GM21381 (cell line): ENCODE results near the gene RCE1.
A peak's percentile ranks its signal among the peaks of the same experiment; 100 is the strongest.

Experiments used
- ATAC-seq: cut with Tn5 transposase; IDR thresholded peaks from one replicate; pipeline ENCODE4 v1.9.1; 2021; ENCODE audit warnings: mild to moderate bottlenecking, moderate library complexity; ENCODE audit not compliant: unreplicated experiment

RCE1 gene

DNA sequence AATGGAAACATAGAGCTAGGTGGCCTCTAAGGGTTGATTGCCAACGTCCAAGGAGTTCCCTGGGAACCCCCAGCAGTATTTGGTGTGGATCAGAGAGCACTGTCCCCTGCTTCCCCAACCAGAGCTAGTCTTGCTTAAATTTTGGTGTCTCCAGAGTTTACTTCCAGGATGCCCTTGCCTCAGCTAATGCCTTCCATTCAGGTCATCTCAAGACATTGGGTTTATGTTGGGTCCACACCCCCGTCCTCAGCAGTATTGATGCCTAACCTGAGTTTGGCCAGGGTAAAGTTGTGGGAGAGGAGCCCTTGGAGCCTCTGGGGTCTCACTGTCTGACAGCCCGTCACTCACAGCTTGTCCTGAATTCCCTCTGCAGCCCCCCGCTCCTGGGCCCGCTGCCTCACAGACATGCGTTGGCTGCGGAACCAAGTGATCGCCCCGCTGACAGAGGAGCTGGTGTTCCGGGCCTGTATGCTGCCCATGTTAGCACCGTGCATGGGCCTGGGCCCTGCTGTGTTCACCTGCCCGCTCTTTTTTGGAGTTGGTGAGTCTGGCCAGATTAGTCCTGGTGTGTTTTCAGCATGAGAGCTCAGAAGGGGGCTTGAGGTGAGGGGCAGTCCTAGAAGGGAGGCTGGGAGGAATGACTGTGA, 1.4 kb downstream of the RCE1 start:
- ATAC-seq = no peak

DNA sequence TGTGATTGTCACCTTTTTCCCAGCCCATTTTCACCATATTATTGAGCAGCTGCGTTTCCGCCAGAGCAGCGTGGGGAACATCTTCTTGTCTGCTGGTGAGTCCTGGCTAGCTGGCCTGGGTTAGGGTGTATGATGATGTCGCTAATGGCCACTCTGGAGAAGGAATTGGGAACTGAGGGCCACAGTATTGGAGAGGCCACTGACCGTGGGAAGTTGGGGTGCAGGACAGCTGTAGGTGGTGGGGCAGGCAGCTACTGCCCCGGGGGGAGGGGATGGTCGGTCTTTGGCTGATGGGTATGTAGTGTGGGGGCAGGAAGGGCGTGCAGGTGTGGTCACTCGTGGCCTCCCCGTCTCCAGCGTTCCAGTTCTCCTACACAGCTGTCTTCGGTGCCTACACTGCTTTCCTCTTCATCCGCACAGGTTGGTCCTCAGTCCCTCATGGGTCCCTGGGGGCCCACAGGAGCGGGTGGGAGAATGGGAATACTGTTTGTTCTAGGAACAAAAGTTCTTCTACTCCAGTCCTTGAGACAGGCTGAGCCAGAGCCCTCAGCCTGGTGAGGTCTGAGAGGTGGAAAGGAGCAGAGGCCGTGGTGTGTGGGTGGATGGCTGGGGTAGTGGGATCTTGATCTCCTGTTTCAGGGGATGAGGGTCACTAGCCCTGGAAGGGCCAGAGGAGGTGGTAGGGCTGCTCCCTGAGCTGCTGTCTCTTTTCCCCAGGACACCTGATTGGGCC, 2.1 kb downstream of the RCE1 start:
- ATAC-seq = no peak

- ATAC-seq = no peak
Observed at GRCh38 chr11:66845876-66846212, 2.6 kb downstream of the RCE1 start.

GRCh38 chr11:66846671-66847091, 3.4 kb downstream of the RCE1 start:
- no peak for ATAC-seq

DNA sequence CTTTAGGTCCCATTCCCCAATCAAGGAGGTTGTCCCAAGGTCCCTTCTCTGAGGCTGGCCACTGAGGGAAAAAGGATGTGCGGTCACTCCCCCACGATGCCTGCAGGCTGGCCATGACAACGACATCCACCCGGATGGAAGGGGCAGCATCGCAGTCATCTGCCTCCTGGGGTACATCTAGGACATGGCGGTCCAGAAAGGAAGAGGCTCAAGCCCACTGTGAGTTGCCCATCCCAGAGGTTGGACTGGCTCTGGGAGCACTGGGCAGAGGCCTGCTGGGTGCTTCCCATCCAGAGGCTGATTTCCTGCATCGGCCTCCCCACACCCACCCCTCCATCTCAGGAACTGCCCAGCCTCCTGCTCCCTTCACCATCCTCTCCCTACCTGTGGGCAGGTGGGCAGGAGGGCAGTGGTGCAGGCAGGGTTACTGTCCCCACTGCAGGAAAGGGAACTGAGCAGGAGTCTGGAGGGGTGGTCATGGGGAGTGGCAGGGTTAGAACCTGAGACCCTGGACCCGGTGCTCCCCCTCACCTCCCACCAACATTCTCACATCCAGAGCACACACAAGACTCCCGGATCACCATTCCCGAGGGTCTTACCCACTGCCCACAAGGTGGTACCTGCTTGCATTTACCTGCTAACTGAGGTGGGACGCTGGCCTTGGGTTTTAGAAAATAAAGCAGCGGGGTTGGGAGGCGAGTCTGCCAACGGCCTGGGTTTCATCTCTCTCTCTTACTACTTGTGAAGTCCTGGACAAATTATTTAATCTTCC, 4.4 kb downstream of the RCE1 start:
- no peak for ATAC-seq

DNA sequence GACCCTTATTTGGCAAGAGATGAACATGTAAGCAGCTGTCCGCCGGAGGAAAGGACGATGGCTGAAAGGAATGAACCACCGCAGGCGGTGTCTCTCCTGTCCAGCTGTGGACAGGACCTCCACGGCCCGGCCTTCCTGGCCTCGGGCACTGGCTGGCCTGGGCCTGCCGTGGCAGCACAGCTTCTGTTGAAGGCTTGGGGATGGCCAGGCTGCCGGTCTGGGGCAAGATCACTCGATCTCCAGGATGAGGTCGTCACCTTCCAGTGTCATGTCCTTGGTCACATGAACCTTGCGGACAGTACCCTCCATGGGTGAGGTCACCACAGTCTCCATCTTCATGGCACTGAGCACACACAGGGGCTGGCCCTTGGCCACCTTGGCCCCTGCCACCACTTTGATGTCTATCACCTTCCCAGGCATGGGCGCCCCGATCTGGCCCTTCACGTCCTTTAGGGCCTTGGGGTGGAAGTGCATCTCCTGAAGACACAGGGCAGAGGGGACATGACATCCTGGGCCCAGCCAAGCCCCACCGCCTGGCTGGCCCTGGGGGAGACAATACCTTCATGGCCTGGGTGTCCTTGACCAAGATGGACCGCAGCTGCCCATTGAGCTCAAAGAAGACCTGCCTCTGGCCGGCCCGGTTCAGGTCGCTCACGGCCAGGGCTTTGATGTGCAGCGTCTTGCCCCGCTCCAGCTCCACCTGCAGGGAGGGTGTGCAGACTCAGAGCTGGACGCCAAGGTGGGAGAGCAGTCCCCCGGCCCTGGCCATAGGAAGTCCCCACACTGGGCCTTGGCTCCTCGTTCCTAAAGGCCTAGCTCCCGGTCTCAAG, 5.6 kb downstream of the RCE1 start:
- no peak for ATAC-seq

GRCh38 chr11:66849501-66850234, 6.4 kb downstream of the RCE1 start:
- ATAC-seq = no peak

GRCh38 chr11:66850235-66850587, 7.0 kb downstream of the RCE1 start:
- ATAC-seq = no peak

GRCh38 chr11:66850588-66851238, 7.5 kb downstream of the RCE1 start:
- ATAC-seq = no peak

- no peak for ATAC-seq
Observed at GRCh38 chr11:66851239-66851596, 8.0 kb downstream of the RCE1 start.

GRCh38 chr11:66851698-66852465, 8.6 kb downstream of the RCE1 start:
- ATAC-seq = no peak

GRCh38 chr11:66852466-66853241, 9.4 kb downstream of the RCE1 start:
- ATAC-seq = no peak

DNA sequence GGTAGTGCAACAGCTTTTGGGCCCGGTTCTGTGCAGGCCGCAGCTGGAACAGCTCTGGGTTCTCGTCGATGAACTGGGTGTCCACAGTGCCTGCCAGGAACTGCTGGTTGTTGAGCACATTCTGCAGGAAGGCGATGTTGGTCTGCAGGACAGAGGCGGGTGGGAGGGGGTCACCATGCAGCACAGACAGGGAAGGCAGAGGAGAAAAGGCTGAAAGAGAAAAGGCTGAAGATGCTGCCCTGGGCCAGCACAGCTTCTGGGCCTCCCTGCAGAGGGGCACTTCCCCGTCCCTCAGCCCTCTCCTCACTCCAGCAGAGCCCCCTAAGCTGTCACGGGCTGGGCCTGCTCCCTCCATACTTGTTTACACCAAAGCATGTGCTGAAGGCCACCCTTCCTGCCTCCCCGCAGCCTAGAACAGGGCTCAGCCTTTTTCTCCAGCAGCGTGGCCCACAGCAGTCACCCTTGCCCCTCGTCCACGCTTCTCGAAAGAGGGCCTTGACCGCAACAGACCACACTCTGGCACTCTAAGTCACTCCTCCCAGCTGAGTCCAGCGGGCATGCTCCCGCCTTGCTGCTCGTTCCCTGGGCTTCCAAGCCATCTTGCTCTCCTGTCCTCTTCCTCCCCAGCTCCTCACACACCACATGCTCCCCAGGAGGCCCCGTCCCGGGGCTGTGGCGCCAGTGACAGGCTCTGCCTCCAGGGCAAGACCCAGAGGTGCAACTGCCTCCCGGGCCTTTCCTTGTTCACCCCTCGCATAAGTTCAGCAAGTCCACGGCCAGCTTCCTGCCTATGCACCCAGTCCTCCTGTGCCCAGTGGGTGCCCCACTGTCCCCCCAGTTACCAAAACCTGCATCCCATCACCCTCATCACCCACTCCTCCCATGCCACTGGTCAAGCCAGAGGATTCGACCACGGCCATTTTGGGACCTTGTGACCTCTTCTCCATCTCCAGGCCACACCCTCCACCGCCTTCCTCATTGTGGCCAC, 10.3 kb downstream of the RCE1 start:
- no peak for ATAC-seq

GRCh38 chr11:66854231-66854661, 11.0 kb downstream of the RCE1 start:
- ATAC-seq = no peak

DNA sequence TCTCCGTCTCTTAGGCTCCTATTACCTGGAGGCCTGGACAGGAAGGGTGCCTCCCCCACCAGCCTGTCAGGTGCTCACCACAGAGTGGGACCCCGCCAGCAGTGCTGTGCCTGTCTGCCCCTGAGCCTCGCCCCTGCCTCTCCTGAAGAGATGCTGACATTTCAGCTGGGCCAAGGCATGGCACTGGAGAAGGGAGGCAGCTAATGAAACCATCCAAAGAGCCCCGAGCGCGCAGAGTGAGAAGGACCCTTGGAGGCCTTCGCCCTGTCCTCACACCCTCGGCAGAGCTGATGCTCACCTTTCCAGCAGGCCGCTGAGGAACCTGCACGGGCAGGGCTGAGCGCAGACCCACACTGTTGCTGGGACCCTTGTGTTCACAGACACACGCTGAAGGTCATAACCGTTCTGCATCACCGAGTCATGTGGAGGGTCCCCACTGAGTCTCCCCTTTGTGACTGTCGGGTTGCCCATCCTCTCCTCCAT, 11.5 kb downstream of the RCE1 start:
- no peak for ATAC-seq

- ATAC-seq = peak; percentile 73
Observed at GRCh38 chr11:66855574-66856495, 12.6 kb downstream of the RCE1 start.
